ENCODE data around the gene MPP3. TPM values are rescaled to one million over a fixed set of nuclear protein-coding genes. Genes with fewer than 3 reads are reported as not detected.
"Not testable (repeated sequence)": the region's sequence is repeated elsewhere in the genome, so short reads cannot be mapped to it uniquely, and the experiment has no call there.

MPP3 gene
- polyA plus RNA-seq, 3 donors: 1.5 TPM; not detected in 2

DNA sequence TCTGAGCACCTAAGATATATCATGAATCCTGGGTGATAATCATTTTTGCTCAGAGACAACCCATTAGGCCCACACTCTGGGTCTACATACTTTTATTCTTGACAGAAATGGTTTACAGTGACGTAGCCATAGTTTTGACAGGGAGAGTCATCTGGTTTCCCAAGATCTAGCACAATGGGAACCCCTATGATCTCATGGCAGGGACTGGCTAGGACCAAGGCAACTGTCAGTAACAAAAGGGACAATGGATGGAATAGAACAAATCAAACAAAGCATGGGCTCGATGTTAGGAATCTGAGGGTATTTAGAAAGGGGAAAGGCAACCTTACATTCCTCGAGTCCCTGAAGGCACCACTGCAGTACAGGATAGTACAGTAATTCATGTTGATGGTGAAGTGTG is 32.2 kb downstream of the MPP3 start:
- no peak overlapping the region for H3K4me3 Mint-ChIP-seq
- TF ChIP-seq, protein P1, sequence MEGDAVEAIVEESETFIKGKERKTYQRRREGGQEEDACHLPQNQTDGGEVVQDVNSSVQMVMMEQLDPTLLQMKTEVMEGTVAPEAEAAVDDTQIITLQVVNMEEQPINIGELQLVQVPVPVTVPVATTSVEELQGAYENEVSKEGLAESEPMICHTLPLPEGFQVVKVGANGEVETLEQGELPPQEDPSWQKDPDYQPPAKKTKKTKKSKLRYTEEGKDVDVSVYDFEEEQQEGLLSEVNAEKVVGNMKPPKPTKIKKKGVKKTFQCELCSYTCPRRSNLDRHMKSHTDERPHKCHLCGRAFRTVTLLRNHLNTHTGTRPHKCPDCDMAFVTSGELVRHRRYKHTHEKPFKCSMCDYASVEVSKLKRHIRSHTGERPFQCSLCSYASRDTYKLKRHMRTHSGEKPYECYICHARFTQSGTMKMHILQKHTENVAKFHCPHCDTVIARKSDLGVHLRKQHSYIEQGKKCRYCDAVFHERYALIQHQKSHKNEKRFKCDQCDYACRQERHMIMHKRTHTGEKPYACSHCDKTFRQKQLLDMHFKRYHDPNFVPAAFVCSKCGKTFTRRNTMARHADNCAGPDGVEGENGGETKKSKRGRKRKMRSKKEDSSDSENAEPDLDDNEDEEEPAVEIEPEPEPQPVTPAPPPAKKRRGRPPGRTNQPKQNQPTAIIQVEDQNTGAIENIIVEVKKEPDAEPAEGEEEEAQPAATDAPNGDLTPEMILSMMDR (IDR thresholded peaks at IDR 0.05): no peak
- intact Hi-C loops (cut with micrococcal nuclease): no loop called here
- Histone ChIP-seq H3K79me2 (ENCODE audit: insufficient read depth, low read length) (no peaks in the 10 kb centered on the region), H3K4me3 (replicated peaks in 1 of 3; ENCODE audit: low read depth in 2 of 3, low read length in 3 of 3) (no peak overlapping the region), H3K4me2 (replicated peaks; ENCODE audit: extremely low read depth, low read length, poor library complexity, severe bottlenecking) (no peak overlapping the region), H3K27ac (ENCODE audit: low read depth in 1 of 2, low read length in 2 of 2) (no peak overlapping the region), H3K4me1 (ENCODE audit: control insufficient read depth in 1 of 2, insufficient read depth in 2 of 2, low read length in 2 of 2) (no peaks in the 10 kb centered on the region), H3K36me3 (replicated peaks in 1 of 2; ENCODE audit: control insufficient read depth in 1 of 2, insufficient read depth in 2 of 2, low read length in 2 of 2) (no peaks in the 10 kb centered on the region), H2AFZ (ENCODE audit: insufficient read depth, low read depth, low read length, poor library complexity, severe bottlenecking) (no peak overlapping the region), H3K9me3 (replicated peaks in 1 of 2; ENCODE audit: control insufficient read depth in 1 of 2, insufficient read depth in 1 of 2, low read length in 2 of 2) (no peaks in the 10 kb centered on the region), H4K20me1 (ENCODE audit: insufficient read depth, low read length) (no peaks in the 10 kb centered on the region), H3K9ac (ENCODE audit: insufficient read depth, low read length, poor library complexity, severe bottlenecking) (no peak overlapping the region), H3K27me3 (ENCODE audit: control insufficient read depth in 2 of 2, insufficient read depth in 2 of 2, low read length in 2 of 2) (no peaks in the 10 kb centered on the region)
- peaks cover 0 to 5% (median 1%) of the 10 kb centered on the region in 3 donors for H3K27me3 Mint-ChIP-seq (ENCODE audit: low read depth in 3 of 3)
- WGBS (ENCODE audit: insufficient coverage): 100% methylated on average over 1 of the region's 3 CpGs
- H3K4me1 Mint-ChIP-seq: no peaks in the 10 kb centered on the region
- DNase-seq: no peak
- H3K27ac Mint-ChIP-seq: no peak overlapping the region
- H3K36me3 Mint-ChIP-seq: peaks cover 5 to 7% of the 10 kb centered on the region in 2 donors
- H3K9me3 Mint-ChIP-seq: peaks cover 0 to 6% (median 0%) of the 10 kb centered on the region in 7 donors

DNA sequence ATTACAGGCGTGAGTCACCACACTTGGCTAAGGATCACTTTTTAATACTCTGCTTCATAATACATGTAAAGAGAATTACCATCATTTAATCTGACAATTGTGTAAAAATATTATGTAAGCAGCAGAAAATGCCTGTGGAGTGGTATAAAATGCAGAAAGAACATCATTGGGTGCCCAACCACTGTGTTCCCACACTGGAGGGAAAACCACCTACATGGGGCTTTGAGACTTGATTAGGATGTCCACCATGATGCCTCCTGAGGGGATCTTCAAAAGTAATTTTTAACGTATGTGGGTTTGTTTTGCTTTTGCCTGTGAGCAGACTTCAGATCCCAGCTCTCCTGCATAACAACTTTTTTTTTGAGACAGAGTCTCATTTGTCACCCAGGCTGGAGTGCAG is 33.9 kb downstream of the MPP3 start:
- H3K79me2 ChIP-seq (ENCODE audit: insufficient read depth, low read length): no peaks in the 10 kb centered on the region
- Mint-ChIP-seq H3K27me3 (ENCODE audit: low read depth in 3 of 3) (peaks cover 0 to 6% (median 6%) of the 10 kb centered on the region in 3 donors), H3K4me1 (no peaks in the 10 kb centered on the region), H3K9me3 (peaks cover 0 to 4% (median 0%) of the 10 kb centered on the region in 7 donors), H3K36me3 (peaks cover 2 to 7% of the 10 kb centered on the region in 2 donors), H3K4me3 (no peak overlapping the region), H3K27ac (no peak overlapping the region)
- no peaks in the 10 kb centered on the region for H3K27me3 ChIP-seq (ENCODE audit: control insufficient read depth in 2 of 2, insufficient read depth in 2 of 2, low read length in 2 of 2)
- H3K36me3 ChIP-seq (replicated peaks in 1 of 2; ENCODE audit: control insufficient read depth in 1 of 2, insufficient read depth in 2 of 2, low read length in 2 of 2): no peaks in the 10 kb centered on the region
- no peak overlapping the region for H3K4me3 ChIP-seq (replicated peaks in 1 of 3; ENCODE audit: low read depth in 2 of 3, low read length in 3 of 3)
- no peaks in the 10 kb centered on the region for H3K4me1 ChIP-seq (ENCODE audit: control insufficient read depth in 1 of 2, insufficient read depth in 2 of 2, low read length in 2 of 2)
- H3K9ac ChIP-seq (ENCODE audit: insufficient read depth, low read length, poor library complexity, severe bottlenecking): no peak overlapping the region
- H3K9me3 ChIP-seq (replicated peaks in 1 of 2; ENCODE audit: control insufficient read depth in 1 of 2, insufficient read depth in 1 of 2, low read length in 2 of 2): no peaks in the 10 kb centered on the region
- no peak overlapping the region for H3K27ac ChIP-seq (ENCODE audit: low read depth in 1 of 2, low read length in 2 of 2)
- TF ChIP-seq, protein P1 (IDR thresholded peaks at IDR 0.05): no peak
- no peaks in the 10 kb centered on the region for H4K20me1 ChIP-seq (ENCODE audit: insufficient read depth, low read length)
- no peak overlapping the region for H2AFZ ChIP-seq (ENCODE audit: insufficient read depth, low read depth, low read length, poor library complexity, severe bottlenecking)
- intact Hi-C loops (cut with micrococcal nuclease): no loop called here
- no CpG with 5 or more reads among the region's 2 CpGs for WGBS (ENCODE audit: insufficient coverage)
- H3K4me2 ChIP-seq (replicated peaks; ENCODE audit: extremely low read depth, low read length, poor library complexity, severe bottlenecking): no peak overlapping the region
- DNase-seq: no peak

DNA sequence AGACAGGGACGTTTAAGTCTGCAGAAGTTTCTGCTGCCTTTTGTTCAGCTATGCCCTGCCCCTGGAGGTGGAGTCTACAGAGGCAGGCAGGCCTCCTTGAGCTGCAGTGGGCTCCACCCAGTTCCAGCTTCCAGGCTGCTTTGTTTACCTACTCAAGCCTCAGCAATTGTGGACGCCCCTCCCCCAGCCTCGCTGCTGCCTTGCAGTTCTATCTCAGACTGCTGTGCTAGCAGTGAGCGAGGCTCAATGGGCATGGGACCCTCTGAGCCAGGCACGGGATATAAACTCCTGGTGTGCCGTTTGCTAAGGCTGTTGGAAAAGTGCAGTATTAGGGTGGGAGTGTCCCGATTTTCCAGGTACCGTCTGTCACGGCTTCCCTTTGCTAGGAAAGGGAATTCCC is 34.9 kb downstream of the MPP3 start:
- H2AFZ ChIP-seq (ENCODE audit: insufficient read depth, low read depth, low read length, poor library complexity, severe bottlenecking); H3K4me3 ChIP-seq (replicated peaks in 1 of 3; ENCODE audit: low read depth in 2 of 3, low read length in 3 of 3); H3K36me3 ChIP-seq (replicated peaks in 1 of 2; ENCODE audit: control insufficient read depth in 1 of 2, insufficient read depth in 2 of 2, low read length in 2 of 2); H3K4me2 ChIP-seq (replicated peaks; ENCODE audit: extremely low read depth, low read length, poor library complexity, severe bottlenecking); H3K27ac ChIP-seq (ENCODE audit: low read depth in 1 of 2, low read length in 2 of 2); H3K27me3 Mint-ChIP-seq (ENCODE audit: low read depth in 3 of 3); DNase-seq; H3K9me3 Mint-ChIP-seq; H4K20me1 ChIP-seq (ENCODE audit: insufficient read depth, low read length); H3K4me1 Mint-ChIP-seq; intact Hi-C loops (cut with micrococcal nuclease); H3K36me3 Mint-ChIP-seq; H3K27ac Mint-ChIP-seq; H3K4me3 Mint-ChIP-seq; H3K27me3 ChIP-seq (ENCODE audit: control insufficient read depth in 2 of 2, insufficient read depth in 2 of 2, low read length in 2 of 2); H3K79me2 ChIP-seq (ENCODE audit: insufficient read depth, low read length); H3K9ac ChIP-seq (ENCODE audit: insufficient read depth, low read length, poor library complexity, severe bottlenecking); H3K9me3 ChIP-seq (replicated peaks in 1 of 2; ENCODE audit: control insufficient read depth in 1 of 2, insufficient read depth in 1 of 2, low read length in 2 of 2); H3K4me1 ChIP-seq (ENCODE audit: control insufficient read depth in 1 of 2, insufficient read depth in 2 of 2, low read length in 2 of 2): not testable (repeated sequence)
- WGBS (ENCODE audit: insufficient coverage): 88% methylated on average over 9 of the region's 9 CpGs

Measured in CD14-positive monocyte (primary cell).